Measurements from ENCODE around the gene PRKCZ. TPM values are rescaled to one million over a fixed set of nuclear protein-coding genes. Genes with fewer than 3 reads are reported as not detected.
A peak's percentile ranks its signal among the peaks of the same experiment; 100 is the strongest.

PRKCZ gene
- total RNA-seq = 17.9 TPM

- intact Hi-C loops (cut with DNase I) = loop anchor here (5.0 kb wide), 1 partner anchor 88 kb away; no protein-coding TSS in a partner anchor
- no peak for TF ChIP-seq CTCF (IDR thresholded peaks at IDR 0.05)
- TF ChIP-seq POLR2A (IDR thresholded peaks at IDR 0.05) = no peak
- no peak for TF ChIP-seq POLR2AphosphoS5 (IDR thresholded peaks at IDR 0.05; ENCODE audit: insufficient read depth in 1 of 2, low read depth in 1 of 2)
- Histone ChIP-seq H3K4me3 (peak within 1 kb of the TSS; percentile 56 to 67), H3K27ac (peak within 1 kb of the TSS; percentile 55), H3K9me3 (no peaks in the 10 kb centered on the region), H3K4me1 (peaks cover 38% of the 10 kb centered on the region), H3K36me3 (no peaks in the 10 kb centered on the region), H3K27me3 (no peaks in the 10 kb centered on the region)
- DNase-seq (ENCODE audit: extremely low spot score in 2 of 2) = no peak
Observed at GRCh38 chr1:2049718-2050431, at the start of gene PRKCZ. TSS of gene PRKCZ (plus strand) at chr1:2050411. CDS start at chr1:2050631, 220 bp downstream.

GRCh38 chr1:2000432-2000831 is 49.8 kb upstream of the PRKCZ start:
- Histone ChIP-seq H3K27me3 (peaks cover 10% of the 10 kb centered on the region), H3K9me3 (no peaks in the 10 kb centered on the region), H3K36me3 (no peaks in the 10 kb centered on the region), H3K4me3 (no peak overlapping the region), H3K4me1 (peaks cover 10% of the 10 kb centered on the region), H3K27ac (no peak overlapping the region)
- intact Hi-C loops (cut with DNase I) = no loop called here
- TF ChIP-seq CTCF (IDR thresholded peaks at IDR 0.05) = no peak
- TF ChIP-seq POLR2AphosphoS5 (IDR thresholded peaks at IDR 0.05; ENCODE audit: insufficient read depth in 1 of 2, low read depth in 1 of 2) = no peak
- TF ChIP-seq POLR2A (IDR thresholded peaks at IDR 0.05) = no peak
- DNase-seq (ENCODE audit: extremely low spot score in 2 of 2) = no peak

- Histone ChIP-seq H3K36me3 (no peaks in the 10 kb centered on the region), H3K9me3 (no peaks in the 10 kb centered on the region), H3K4me1 (peaks cover 10% of the 10 kb centered on the region), H3K27ac (no peak overlapping the region), H3K27me3 (peaks cover 10% of the 10 kb centered on the region), H3K4me3 (no peak overlapping the region)
- TF ChIP-seq POLR2AphosphoS5 (IDR thresholded peaks at IDR 0.05; ENCODE audit: insufficient read depth in 1 of 2, low read depth in 1 of 2) (no peak), POLR2A (IDR thresholded peaks at IDR 0.05) (no peak), CTCF (IDR thresholded peaks at IDR 0.05) (no peak)
- DNase-seq (ENCODE audit: extremely low spot score in 2 of 2) = no peak
- intact Hi-C loops (cut with DNase I) = no loop called here
Observed at GRCh38 chr1:2000850-2001249, 49.4 kb upstream of the PRKCZ start.

GRCh38 chr1:2001773-2002411 is 48.3 kb upstream of the PRKCZ start:
- intact Hi-C loops (cut with DNase I) = no loop called here
- TF ChIP-seq POLR2A (IDR thresholded peaks at IDR 0.05) = no peak
- TF ChIP-seq POLR2AphosphoS5 (IDR thresholded peaks at IDR 0.05; ENCODE audit: insufficient read depth in 1 of 2, low read depth in 1 of 2) = no peak
- no peak for TF ChIP-seq CTCF (IDR thresholded peaks at IDR 0.05)
- H3K36me3 ChIP-seq = no peaks in the 10 kb centered on the region
- H3K9me3 ChIP-seq = no peaks in the 10 kb centered on the region
- H3K4me3 ChIP-seq = no peak overlapping the region
- H3K4me1 ChIP-seq = peaks cover 10% of the 10 kb centered on the region
- H3K27me3 ChIP-seq = peaks cover 10% of the 10 kb centered on the region
- no peak for DNase-seq (ENCODE audit: extremely low spot score in 2 of 2)
- H3K27ac ChIP-seq = no peak overlapping the region

All from vagina (tissue), 2 donors.